HCT116 (cell line): Measurements from ENCODE around the gene CEND1. TPM values are rescaled to one million over a fixed set of nuclear protein-coding genes. Genes with fewer than 3 reads are reported as not detected.

Experiments
- ATAC-seq: fragments of 200-7000 bp; cut with Tn5 transposase; 2 replicates; pipeline ENCODE4 v1.9.1; 2020; ENCODE audit warnings: mild to moderate bottlenecking, moderate library complexity
- BruUV-seq: library from RNA; stranded (reverse); fragments of 400-500 nt; replicated peaks from 2 replicates; lab custom pipeline; 2021; lab: Mats Ljungman, UMichigan
- CTCF ChIA-PET: fragments of 300-600 bp; sonication (Branson Sonifier 250); formaldehyde crosslinking; loops from one replicate; lab custom pipeline; 2021; ENCODE audit warnings: antibody characterized with exemption; lab: Charles Lee
- POLR2A ChIA-PET: fragments of 300-600, 350-600 bp; sonication (Branson Sonifier 250); formaldehyde crosslinking; loops from one replicate; lab custom pipeline; 2021; ENCODE audit warnings: antibody characterized with exemption; lab: Charles Lee
- RAD21 ChIA-PET, 2 experiments: fragments of 300-600 bp; sonication (Branson Sonifier 250); formaldehyde crosslinking; loops; one replicate each; lab custom pipeline; 2023; ENCODE audit warnings: low total read pairs in 2 of 2; ENCODE audit not compliant: uncharacterized antibody in 2 of 2, unreplicated experiment in 2 of 2, low non-redundant PET in 1 of 2; lab: Charles Lee
- DNase-seq: peaks from one replicate; pipeline ENCODE4 v3.0.0-alpha.2; 2010; ENCODE audit warnings: low read depth, low spot score
- H2AFZ ChIP-seq: fragments of 200-600 bp; shearing (Covaris generic), sonication (generic); 2 replicates; pipeline ENCODE4 v1.6.1; 2017; ENCODE audit warnings: low read depth, mixed run types, mixed read lengths, antibody characterized with exemption, low read length; ENCODE audit not compliant: poor library complexity, severe bottlenecking
- H3K27ac ChIP-seq: 2 replicates; pipeline ENCODE4 v1.5.1; 2012; ENCODE audit warnings: low read depth, low read length
- H3K27me3 ChIP-seq: fragments of 200-600 bp; sonication (generic); 2 replicates; pipeline ENCODE4 v1.6.1; 2016; ENCODE audit warnings: mixed run types, low read length, mixed read lengths; ENCODE audit not compliant: insufficient read depth
- H3K36me3 ChIP-seq, 2 experiments: fragments of 200-500 bp in 1 of 2; fragments of 200-600 bp in 1 of 2; sonication (Bioruptor generic) in 1 of 2; sonication (generic) in 1 of 2; 2 replicates each; pipeline versions ENCODE4 v1.5.1 to v1.6.1; 2014 to 2016; ENCODE audit warnings: low read length in 2 of 2, inconsistent platforms in 1 of 2, mixed read lengths in 1 of 2, mixed run types in 1 of 2; ENCODE audit not compliant: insufficient read depth in 2 of 2, control insufficient read depth in 1 of 2
- H3K4me1 ChIP-seq, 2 experiments: fragments of 200-600 bp in 1 of 2; sonication (generic) in 1 of 2; 2 replicates each; pipeline versions ENCODE4 v1.5.1 to v1.6.1; 2012 to 2017; ENCODE audit warnings: low read length in 2 of 2, inconsistent platforms in 1 of 2, mild to moderate bottlenecking in 1 of 2, mixed read lengths in 1 of 2, mixed run types in 1 of 2, moderate library complexity in 1 of 2; ENCODE audit not compliant: insufficient read depth in 2 of 2, control insufficient read depth in 1 of 2
- H3K4me2 ChIP-seq: fragments of 200-600 bp; sonication (generic); 2 replicates; pipeline ENCODE4 v1.6.1; 2017; ENCODE audit warnings: mixed run types, low read length, mixed read lengths
- H3K4me3 ChIP-seq, 2 experiments: fragments of 200-600 bp in 1 of 2; sonication (generic) in 1 of 2; replicated peaks in 1 of 2; 2 replicates each; pipeline ENCODE4 v1.5.1; 2011 to 2016; ENCODE audit warnings: low read length in 2 of 2, control low read depth in 1 of 2, low read depth in 1 of 2, mild to moderate bottlenecking in 1 of 2, mixed read lengths in 1 of 2, mixed run types in 1 of 2
- H3K79me2 ChIP-seq: fragments of 200-600 bp; sonication (generic); 2 replicates; pipeline ENCODE4 v1.6.1; 2017; ENCODE audit warnings: mild to moderate bottlenecking, mixed run types, low read length, moderate library complexity, mixed read lengths; ENCODE audit not compliant: insufficient read depth
- H3K9ac ChIP-seq: fragments of 200-600 bp; sonication (generic); 2 replicates; pipeline ENCODE4 v1.6.1; 2016; ENCODE audit warnings: low read length, mixed read lengths
- H3K9me2 ChIP-seq: fragments of 200-600 bp; sonication (generic), shearing (Covaris generic); 2 replicates; pipeline ENCODE4 v1.6.1; 2017; ENCODE audit warnings: mixed run types, mild to moderate bottlenecking, moderate library complexity; ENCODE audit not compliant: insufficient read depth
- H3K9me3 ChIP-seq, 2 experiments: fragments of 200-500 bp in 1 of 2; fragments of 200-600 bp in 1 of 2; sonication (Bioruptor generic) in 1 of 2; sonication (generic) in 1 of 2; 2 replicates each; pipeline ENCODE4 v1.6.1; 2014 to 2017; ENCODE audit warnings: low read length in 2 of 2, mixed read lengths in 2 of 2, inconsistent platforms in 1 of 2, low read depth in 1 of 2, mild to moderate bottlenecking in 1 of 2, mixed run types in 1 of 2, moderate library complexity in 1 of 2; ENCODE audit not compliant: control insufficient read depth in 1 of 2, insufficient read depth in 1 of 2
- H4K20me1 ChIP-seq: fragments of 200-600 bp; sonication (generic), shearing (Covaris generic); 2 replicates; pipeline ENCODE4 v1.6.1; 2017; ENCODE audit warnings: mixed run types, mild to moderate bottlenecking, moderate library complexity; ENCODE audit not compliant: insufficient read depth
- CBX3 ChIP-seq: IDR thresholded peaks from 2 replicates; pipeline ENCODE4 v1.6.1; 2012; ENCODE audit warnings: low read depth
- CEBPB ChIP-seq: IDR thresholded peaks from 2 replicates; pipeline ENCODE4 v1.6.1; 2012; ENCODE audit warnings: low read depth
- POLR2A ChIP-seq: IDR thresholded peaks from 2 replicates; pipeline ENCODE4 v1.7.0; 2011; ENCODE audit warnings: borderline replicate concordance; ENCODE audit not compliant: insufficient read depth, insufficient read length; ENCODE audit errors: extremely low read depth
- SIN3A ChIP-seq: IDR thresholded peaks from 2 replicates; pipeline ENCODE4 v1.6.1; 2012; ENCODE audit warnings: low read depth
- SRF ChIP-seq: IDR thresholded peaks from 2 replicates; pipeline ENCODE4 v1.6.1; 2012; ENCODE audit warnings: low read depth
- TCF7L2 ChIP-seq: IDR thresholded peaks from 2 replicates; pipeline ENCODE4 v1.7.0; 2011; ENCODE audit warnings: borderline replicate concordance, inconsistent platforms; ENCODE audit not compliant: insufficient read depth, insufficient read length; ENCODE audit errors: extremely low read depth
- YY1 ChIP-seq: IDR thresholded peaks from 2 replicates; pipeline ENCODE4 v1.6.1; 2011; ENCODE audit warnings: low read length, low read depth, moderate library complexity, mild to moderate bottlenecking; ENCODE audit not compliant: insufficient replicate concordance; ENCODE audit errors: extremely low read depth
- ZNF274 ChIP-seq: fragments of 200-500 bp; sonication (Bioruptor generic); IDR thresholded peaks from 2 replicates; pipeline ENCODE4 v1.6.1; 2014; ENCODE audit warnings: mild to moderate bottlenecking, low read depth, low read length, inconsistent platforms
- intact Hi-C: fragments of 100-400 bp; cut with micrococcal nuclease; formaldehyde crosslinking; loops from 2 replicates; pipeline ENCODE4 v1.10.0; 2022
- total RNA-seq: library from RNA; stranded (reverse); gene quantifications from one replicate; pipeline ENCODE4 v1.2.1, GENCODE V29; 2021; ENCODE audit not compliant: unreplicated experiment
- TF ChIP-seq, protein P1 (sequence below): IDR thresholded peaks from 2 replicates; pipeline ENCODE4 v1.6.1; 2011; ENCODE audit warnings: mild to moderate bottlenecking, low read length, moderate library complexity; ENCODE audit not compliant: insufficient replicate concordance; ENCODE audit errors: extremely low read depth
- TF ChIP-seq, protein P2 (sequence below), 3 experiments: fragments of 200-600 bp in 1 of 3; sonication (generic) in 1 of 3; IDR thresholded peaks in 2 of 3; conservative IDR thresholded peaks in 1 of 3; 2 replicates each; pipeline ENCODE4 v1.5.1; 2012 to 2017; ENCODE audit warnings: low read depth in 2 of 3, low read length in 2 of 3, antibody characterized with exemption in 1 of 3, borderline replicate concordance in 1 of 3, control low read depth in 1 of 3, mild to moderate bottlenecking in 1 of 3, mixed read lengths in 1 of 3, mixed run types in 1 of 3, moderate library complexity in 1 of 3; ENCODE audit not compliant: insufficient read depth in 1 of 3
- TF ChIP-seq, protein P3 (sequence below): IDR thresholded peaks from 2 replicates; pipeline ENCODE4 v1.6.1; 2012

CEND1 gene
- total RNA-seq, 1 experiment from 2014 or later, result 0.27 TPM

DNA sequence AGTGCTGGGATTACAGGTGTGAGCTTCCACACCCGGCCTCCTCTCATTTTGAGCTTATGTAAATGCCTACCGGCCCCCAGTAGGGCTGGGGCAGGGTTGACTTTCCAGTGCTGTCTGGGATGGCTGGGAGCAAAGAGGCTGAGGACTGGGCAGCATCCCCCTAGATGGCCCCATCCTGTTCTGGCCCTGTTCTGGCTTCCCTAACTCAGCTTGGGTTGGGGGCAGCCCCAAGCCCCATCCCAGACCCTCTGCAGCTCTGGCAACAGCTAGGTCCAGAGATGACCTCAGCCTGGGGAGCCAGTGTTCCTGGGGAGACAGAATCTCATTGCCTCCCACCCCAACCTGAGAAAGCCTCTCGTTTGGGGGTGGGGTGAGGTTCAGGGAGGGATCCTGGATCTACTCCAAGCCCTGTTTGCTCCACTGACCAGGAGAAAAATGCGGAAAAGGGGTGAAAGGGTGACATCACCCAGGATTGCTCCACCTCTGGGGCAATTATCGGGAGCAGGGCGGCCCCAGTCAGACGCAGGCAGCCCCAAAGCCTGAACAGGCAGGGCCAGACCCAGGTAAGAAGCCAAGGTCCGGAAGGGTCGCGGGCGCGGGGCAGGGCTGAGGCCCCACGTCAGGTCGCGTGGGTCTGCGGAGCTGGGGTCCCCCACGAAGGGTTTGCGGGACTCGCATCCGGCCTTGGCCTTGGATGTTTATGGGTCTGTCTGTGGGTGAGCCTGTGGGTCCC is 28.7 kb upstream of the CEND1 start, which contains the start of gene PNPLA2:
Gene PNPLA2, plus strand, starts transcription at position 519 of the 733 bp plus-strand sequence. CDS start 805 bp downstream, outside the sequence.
- ChIA-PET POLR2A (interaction anchor here (0.7 to 2.7 kb wide), 14 partner anchors 7 to 92 kb away, joined by 3 to 45 read pairs (median 8); partner anchors contain the start of genes CD151, CHID1, CRACR2B and POLR2L), RAD21 (no interaction called here)
- no peak for DNase-seq
- ATAC-seq, result no peak
- Histone ChIP-seq H3K4me1 (peaks cover 26 to 46% of the 10 kb centered on the region in 2 experiments), H3K36me3 (peaks cover 0 to under 1% of the 10 kb centered on the region in 2 experiments; a peak in 1 of 4 replicates), H3K4me2 (peak within 1 kb of the TSS; percentile 81), H3K9me2 (no peaks in the 10 kb centered on the region)
- TSS peak; percentile 64 for BruUV-seq
- intact Hi-C loops, result no loop called here
- TF ChIP-seq, protein P1, sequence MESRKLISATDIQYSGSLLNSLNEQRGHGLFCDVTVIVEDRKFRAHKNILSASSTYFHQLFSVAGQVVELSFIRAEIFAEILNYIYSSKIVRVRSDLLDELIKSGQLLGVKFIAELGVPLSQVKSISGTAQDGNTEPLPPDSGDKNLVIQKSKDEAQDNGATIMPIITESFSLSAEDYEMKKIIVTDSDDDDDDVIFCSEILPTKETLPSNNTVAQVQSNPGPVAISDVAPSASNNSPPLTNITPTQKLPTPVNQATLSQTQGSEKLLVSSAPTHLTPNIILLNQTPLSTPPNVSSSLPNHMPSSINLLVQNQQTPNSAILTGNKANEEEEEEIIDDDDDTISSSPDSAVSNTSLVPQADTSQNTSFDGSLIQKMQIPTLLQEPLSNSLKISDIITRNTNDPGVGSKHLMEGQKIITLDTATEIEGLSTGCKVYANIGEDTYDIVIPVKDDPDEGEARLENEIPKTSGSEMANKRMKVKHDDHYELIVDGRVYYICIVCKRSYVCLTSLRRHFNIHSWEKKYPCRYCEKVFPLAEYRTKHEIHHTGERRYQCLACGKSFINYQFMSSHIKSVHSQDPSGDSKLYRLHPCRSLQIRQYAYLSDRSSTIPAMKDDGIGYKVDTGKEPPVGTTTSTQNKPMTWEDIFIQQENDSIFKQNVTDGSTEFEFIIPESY, result no peak
- TF ChIP-seq CBX3 (no peak), POLR2A (no peak), TCF7L2 (no peak), SRF (no peak), ZNF274 (no peak), CEBPB (no peak), SIN3A (no peak), YY1 (no peak)
- TF ChIP-seq, protein P2, sequence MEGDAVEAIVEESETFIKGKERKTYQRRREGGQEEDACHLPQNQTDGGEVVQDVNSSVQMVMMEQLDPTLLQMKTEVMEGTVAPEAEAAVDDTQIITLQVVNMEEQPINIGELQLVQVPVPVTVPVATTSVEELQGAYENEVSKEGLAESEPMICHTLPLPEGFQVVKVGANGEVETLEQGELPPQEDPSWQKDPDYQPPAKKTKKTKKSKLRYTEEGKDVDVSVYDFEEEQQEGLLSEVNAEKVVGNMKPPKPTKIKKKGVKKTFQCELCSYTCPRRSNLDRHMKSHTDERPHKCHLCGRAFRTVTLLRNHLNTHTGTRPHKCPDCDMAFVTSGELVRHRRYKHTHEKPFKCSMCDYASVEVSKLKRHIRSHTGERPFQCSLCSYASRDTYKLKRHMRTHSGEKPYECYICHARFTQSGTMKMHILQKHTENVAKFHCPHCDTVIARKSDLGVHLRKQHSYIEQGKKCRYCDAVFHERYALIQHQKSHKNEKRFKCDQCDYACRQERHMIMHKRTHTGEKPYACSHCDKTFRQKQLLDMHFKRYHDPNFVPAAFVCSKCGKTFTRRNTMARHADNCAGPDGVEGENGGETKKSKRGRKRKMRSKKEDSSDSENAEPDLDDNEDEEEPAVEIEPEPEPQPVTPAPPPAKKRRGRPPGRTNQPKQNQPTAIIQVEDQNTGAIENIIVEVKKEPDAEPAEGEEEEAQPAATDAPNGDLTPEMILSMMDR (IDR thresholded peaks at IDR 0.05 in 2 of 3, conservative IDR thresholded peaks at IDR 0.05 in 1 of 3; ENCODE audit: borderline replicate concordance in 1 of 3, insufficient read depth in 1 of 3, low read depth in 2 of 3, low read length in 2 of 3), result no peak
- TF ChIP-seq, protein P3, sequence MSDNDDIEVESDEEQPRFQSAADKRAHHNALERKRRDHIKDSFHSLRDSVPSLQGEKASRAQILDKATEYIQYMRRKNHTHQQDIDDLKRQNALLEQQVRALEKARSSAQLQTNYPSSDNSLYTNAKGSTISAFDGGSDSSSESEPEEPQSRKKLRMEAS, result no peak
- TF ChIP-seq, all 23 proteins: peak for 0
- peaks cover 22% of the 10 kb centered on the region for H3K79me2 ChIP-seq
- CTCF ChIA-PET, result interaction anchor here (1.2 to 1.4 kb wide), 2 partner anchors 9 to 26 kb away, joined by 3 read pairs; partner anchors contain the start of gene RPLP2
- no peaks in the 10 kb centered on the region for H4K20me1 ChIP-seq
- H3K27ac ChIP-seq, result peak within 1 kb of the TSS; percentile 81; the same call in 1 of the 2 replicates
- peak within 1 kb of the TSS; percentile 90 for H3K9ac ChIP-seq
- peak within 1 kb of the TSS; percentile 65 to 77 for H3K4me3 ChIP-seq
- no peaks in the 10 kb centered on the region for H3K9me3 ChIP-seq
- no peaks in the 10 kb centered on the region for H3K27me3 ChIP-seq
- H2AFZ ChIP-seq, result no peak within 1 kb of the TSS
